PC-3 (cell line): ENCODE data around the gene NPB.

Source experiments
- EZH2phosphoT487 ChIP-seq: fragments of 300-600 bp; sonication (generic); IDR thresholded peaks from 2 replicates; pipeline ENCODE4 v1.6.1; 2018; ENCODE audit warnings: mild to moderate bottlenecking, antibody characterized with exemption, low read length, borderline replicate concordance
- TF ChIP-seq, protein P1 (sequence below): fragments of 300-600 bp; sonication (generic); conservative IDR thresholded peaks from 2 replicates; pipeline ENCODE4 v1.5.1; 2017; ENCODE audit warnings: antibody characterized with exemption, low read depth, mild to moderate bottlenecking, low read length

DNA sequence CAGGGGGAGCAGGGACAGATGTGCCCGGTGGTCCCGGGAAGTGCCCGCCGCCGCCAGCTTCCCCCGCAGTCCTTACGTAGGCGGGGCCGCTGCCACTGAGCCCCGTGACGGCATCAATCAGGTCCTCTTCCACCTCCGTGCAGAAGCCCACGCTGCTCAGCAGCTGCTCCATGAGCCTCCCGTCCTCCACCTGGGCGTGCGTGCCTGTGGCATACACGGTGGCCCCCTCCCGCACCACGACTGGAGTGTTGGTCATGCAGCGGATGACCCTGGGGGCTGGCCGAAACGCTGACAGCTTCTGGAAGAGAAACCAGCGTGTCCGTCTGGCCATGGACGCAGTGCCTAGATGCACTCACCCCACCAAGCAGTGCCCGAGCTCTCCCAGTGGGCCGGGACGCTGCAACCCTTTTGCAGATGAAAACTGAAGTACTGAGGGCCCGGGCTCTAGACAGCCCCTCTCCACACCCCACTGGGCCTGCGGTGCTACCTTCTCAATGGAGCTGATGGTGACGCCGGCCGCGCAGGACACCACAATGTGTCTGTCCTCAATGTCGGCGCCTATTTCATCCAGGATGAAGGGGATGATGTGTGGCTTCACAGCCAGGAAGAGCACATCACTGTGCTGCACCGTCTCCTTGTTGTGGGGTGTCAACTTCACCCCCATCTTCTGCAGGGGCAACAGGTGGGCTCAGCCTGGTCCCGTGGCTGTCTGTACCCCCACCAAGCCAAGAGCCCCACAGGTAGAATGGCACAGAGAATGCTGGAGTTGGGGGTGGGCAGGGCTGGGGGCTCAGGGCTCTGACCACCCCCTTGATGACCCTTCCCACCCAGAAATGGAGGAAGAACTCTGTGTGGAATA is 33.0 kb downstream of the NPB start:
- TF ChIP-seq, protein P1, sequence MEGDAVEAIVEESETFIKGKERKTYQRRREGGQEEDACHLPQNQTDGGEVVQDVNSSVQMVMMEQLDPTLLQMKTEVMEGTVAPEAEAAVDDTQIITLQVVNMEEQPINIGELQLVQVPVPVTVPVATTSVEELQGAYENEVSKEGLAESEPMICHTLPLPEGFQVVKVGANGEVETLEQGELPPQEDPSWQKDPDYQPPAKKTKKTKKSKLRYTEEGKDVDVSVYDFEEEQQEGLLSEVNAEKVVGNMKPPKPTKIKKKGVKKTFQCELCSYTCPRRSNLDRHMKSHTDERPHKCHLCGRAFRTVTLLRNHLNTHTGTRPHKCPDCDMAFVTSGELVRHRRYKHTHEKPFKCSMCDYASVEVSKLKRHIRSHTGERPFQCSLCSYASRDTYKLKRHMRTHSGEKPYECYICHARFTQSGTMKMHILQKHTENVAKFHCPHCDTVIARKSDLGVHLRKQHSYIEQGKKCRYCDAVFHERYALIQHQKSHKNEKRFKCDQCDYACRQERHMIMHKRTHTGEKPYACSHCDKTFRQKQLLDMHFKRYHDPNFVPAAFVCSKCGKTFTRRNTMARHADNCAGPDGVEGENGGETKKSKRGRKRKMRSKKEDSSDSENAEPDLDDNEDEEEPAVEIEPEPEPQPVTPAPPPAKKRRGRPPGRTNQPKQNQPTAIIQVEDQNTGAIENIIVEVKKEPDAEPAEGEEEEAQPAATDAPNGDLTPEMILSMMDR, result no peak
- no peak for TF ChIP-seq EZH2phosphoT487
